WTC11 (cell line): ENCODE measurements around the gene DUT.

Experiments
- ATF1 ChIP-seq: sonication (generic); formaldehyde crosslinking; IDR thresholded peaks from 2 replicates; pipeline ENCODE4 v1.8.1; 2023; ENCODE audit warnings: mild to moderate bottlenecking, moderate library complexity, missing genetic modification reagents
- ELF4 ChIP-seq: sonication (generic); formaldehyde crosslinking; IDR thresholded peaks from 2 replicates; pipeline ENCODE4 v1.8.1; 2022; ENCODE audit warnings: low read depth, mild to moderate bottlenecking, moderate library complexity, missing genetic modification reagents
- JUN ChIP-seq: sonication (generic); formaldehyde crosslinking; IDR thresholded peaks from 2 replicates; pipeline ENCODE4 v1.8.0; 2023; ENCODE audit warnings: mild to moderate bottlenecking, missing genetic modification reagents
- NR2C2 ChIP-seq: sonication (generic); formaldehyde crosslinking; IDR thresholded peaks from 2 replicates; pipeline ENCODE4 v1.8.0; 2022; ENCODE audit warnings: mild to moderate bottlenecking, missing genetic modification reagents
- NR3C1 ChIP-seq: sonication (generic); formaldehyde crosslinking; conservative IDR thresholded peaks from 2 replicates; pipeline ENCODE4 v1.8.1; 2023; ENCODE audit warnings: low read depth, mild to moderate bottlenecking, missing genetic modification reagents
- TEAD1 ChIP-seq: sonication (generic); formaldehyde crosslinking; IDR thresholded peaks from 2 replicates; pipeline ENCODE4 v1.8.0; 2022; ENCODE audit warnings: mild to moderate bottlenecking, missing genetic modification reagents
- ZNF121 ChIP-seq: sonication (generic); formaldehyde crosslinking; IDR thresholded peaks from 2 replicates; pipeline ENCODE4 v1.8.0; 2023; ENCODE audit warnings: missing genetic modification reagents
- TF ChIP-seq, protein P1 (sequence below): fragments of 200-600 bp; IDR thresholded peaks from 2 replicates; pipeline ENCODE4 v1.8.0; 2022; ENCODE audit warnings: antibody characterized with exemption
- TF ChIP-seq, protein P2 (sequence below): sonication (generic); formaldehyde crosslinking; conservative IDR thresholded peaks from 2 replicates; pipeline ENCODE4 v1.8.1; 2022; ENCODE audit warnings: mild to moderate bottlenecking, missing genetic modification reagents
- TF ChIP-seq, protein P3 (sequence below): sonication (generic); formaldehyde crosslinking; IDR thresholded peaks from 2 replicates; pipeline ENCODE4 v1.8.0; 2022; ENCODE audit warnings: missing genetic modification reagents
- TF ChIP-seq, protein P4 (sequence below): sonication (generic); formaldehyde crosslinking; IDR thresholded peaks from 2 replicates; pipeline ENCODE4 v1.8.1; 2022; ENCODE audit warnings: low read depth, mild to moderate bottlenecking, moderate library complexity, missing genetic modification reagents, borderline replicate concordance
- TF ChIP-seq, protein P5 (sequence below): sonication (generic); formaldehyde crosslinking; IDR thresholded peaks from 2 replicates; pipeline ENCODE4 v1.8.0; 2022; ENCODE audit warnings: mild to moderate bottlenecking, missing genetic modification reagents
- TF ChIP-seq, protein P6 (sequence below): sonication (generic); formaldehyde crosslinking; IDR thresholded peaks from 2 replicates; pipeline ENCODE4 v1.8.0; 2022; ENCODE audit warnings: mild to moderate bottlenecking, missing genetic modification reagents

DNA sequence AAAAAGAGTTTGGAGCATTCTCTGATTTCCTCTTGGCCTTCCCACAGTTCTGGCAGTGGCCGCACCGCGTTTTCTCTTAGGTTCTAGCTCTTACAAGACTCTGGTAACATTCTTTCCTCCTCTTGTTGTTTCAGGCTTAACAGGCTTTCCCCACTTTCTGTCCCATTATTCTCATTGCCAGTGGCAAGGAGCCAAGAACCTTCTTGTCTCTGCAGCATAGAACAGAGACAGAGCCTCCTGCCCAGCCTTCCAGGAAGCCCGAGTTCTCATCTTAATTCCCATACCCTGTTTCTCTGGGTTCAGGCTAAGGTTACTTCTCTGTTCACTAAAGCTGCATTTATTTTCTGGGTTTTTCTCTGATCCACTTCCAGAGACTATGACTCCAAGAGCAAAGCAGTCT, 61.1 kb downstream of the DUT start:
- TF ChIP-seq, protein P1, sequence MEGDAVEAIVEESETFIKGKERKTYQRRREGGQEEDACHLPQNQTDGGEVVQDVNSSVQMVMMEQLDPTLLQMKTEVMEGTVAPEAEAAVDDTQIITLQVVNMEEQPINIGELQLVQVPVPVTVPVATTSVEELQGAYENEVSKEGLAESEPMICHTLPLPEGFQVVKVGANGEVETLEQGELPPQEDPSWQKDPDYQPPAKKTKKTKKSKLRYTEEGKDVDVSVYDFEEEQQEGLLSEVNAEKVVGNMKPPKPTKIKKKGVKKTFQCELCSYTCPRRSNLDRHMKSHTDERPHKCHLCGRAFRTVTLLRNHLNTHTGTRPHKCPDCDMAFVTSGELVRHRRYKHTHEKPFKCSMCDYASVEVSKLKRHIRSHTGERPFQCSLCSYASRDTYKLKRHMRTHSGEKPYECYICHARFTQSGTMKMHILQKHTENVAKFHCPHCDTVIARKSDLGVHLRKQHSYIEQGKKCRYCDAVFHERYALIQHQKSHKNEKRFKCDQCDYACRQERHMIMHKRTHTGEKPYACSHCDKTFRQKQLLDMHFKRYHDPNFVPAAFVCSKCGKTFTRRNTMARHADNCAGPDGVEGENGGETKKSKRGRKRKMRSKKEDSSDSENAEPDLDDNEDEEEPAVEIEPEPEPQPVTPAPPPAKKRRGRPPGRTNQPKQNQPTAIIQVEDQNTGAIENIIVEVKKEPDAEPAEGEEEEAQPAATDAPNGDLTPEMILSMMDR = no peak
- TF ChIP-seq JUN (no peak), ATF1 (no peak), ELF4 (CRISPR knock-in tag) (no peak), TEAD1 (CRISPR knock-in tag) (no peak), ZNF121 (CRISPR knock-in tag) (no peak), NR2C2 (CRISPR knock-in tag) (no peak), NR3C1 (CRISPR knock-in tag) (no peak)
- TF ChIP-seq, protein P2, sequence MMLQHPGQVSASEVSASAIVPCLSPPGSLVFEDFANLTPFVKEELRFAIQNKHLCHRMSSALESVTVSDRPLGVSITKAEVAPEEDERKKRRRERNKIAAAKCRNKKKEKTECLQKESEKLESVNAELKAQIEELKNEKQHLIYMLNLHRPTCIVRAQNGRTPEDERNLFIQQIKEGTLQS (CRISPR knock-in tag) = no peak
- TF ChIP-seq, protein P3, sequence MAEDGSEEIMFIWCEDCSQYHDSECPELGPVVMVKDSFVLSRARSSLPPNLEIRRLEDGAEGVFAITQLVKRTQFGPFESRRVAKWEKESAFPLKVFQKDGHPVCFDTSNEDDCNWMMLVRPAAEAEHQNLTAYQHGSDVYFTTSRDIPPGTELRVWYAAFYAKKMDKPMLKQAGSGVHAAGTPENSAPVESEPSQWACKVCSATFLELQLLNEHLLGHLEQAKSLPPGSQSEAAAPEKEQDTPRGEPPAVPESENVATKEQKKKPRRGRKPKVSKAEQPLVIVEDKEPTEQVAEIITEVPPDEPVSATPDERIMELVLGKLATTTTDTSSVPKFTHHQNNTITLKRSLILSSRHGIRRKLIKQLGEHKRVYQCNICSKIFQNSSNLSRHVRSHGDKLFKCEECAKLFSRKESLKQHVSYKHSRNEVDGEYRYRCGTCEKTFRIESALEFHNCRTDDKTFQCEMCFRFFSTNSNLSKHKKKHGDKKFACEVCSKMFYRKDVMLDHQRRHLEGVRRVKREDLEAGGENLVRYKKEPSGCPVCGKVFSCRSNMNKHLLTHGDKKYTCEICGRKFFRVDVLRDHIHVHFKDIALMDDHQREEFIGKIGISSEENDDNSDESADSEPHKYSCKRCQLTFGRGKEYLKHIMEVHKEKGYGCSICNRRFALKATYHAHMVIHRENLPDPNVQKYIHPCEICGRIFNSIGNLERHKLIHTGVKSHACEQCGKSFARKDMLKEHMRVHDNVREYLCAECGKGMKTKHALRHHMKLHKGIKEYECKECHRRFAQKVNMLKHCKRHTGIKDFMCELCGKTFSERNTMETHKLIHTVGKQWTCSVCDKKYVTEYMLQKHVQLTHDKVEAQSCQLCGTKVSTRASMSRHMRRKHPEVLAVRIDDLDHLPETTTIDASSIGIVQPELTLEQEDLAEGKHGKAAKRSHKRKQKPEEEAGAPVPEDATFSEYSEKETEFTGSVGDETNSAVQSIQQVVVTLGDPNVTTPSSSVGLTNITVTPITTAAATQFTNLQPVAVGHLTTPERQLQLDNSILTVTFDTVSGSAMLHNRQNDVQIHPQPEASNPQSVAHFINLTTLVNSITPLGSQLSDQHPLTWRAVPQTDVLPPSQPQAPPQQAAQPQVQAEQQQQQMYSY (CRISPR knock-in tag) = no peak
- TF ChIP-seq, protein P4, sequence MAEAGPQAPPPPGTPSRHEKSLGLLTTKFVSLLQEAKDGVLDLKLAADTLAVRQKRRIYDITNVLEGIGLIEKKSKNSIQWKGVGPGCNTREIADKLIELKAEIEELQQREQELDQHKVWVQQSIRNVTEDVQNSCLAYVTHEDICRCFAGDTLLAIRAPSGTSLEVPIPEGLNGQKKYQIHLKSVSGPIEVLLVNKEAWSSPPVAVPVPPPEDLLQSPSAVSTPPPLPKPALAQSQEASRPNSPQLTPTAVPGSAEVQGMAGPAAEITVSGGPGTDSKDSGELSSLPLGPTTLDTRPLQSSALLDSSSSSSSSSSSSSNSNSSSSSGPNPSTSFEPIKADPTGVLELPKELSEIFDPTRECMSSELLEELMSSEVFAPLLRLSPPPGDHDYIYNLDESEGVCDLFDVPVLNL = no peak
- TF ChIP-seq, protein P5, sequence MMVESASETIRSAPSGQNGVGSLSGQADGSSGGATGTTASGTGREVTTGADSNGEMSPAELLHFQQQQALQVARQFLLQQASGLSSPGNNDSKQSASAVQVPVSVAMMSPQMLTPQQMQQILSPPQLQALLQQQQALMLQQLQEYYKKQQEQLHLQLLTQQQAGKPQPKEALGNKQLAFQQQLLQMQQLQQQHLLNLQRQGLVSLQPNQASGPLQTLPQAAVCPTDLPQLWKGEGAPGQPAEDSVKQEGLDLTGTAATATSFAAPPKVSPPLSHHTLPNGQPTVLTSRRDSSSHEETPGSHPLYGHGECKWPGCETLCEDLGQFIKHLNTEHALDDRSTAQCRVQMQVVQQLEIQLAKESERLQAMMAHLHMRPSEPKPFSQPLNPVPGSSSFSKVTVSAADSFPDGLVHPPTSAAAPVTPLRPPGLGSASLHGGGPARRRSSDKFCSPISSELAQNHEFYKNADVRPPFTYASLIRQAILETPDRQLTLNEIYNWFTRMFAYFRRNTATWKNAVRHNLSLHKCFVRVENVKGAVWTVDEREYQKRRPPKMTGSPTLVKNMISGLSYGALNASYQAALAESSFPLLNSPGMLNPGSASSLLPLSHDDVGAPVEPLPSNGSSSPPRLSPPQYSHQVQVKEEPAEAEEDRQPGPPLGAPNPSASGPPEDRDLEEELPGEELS = no peak
- TF ChIP-seq, protein P6, sequence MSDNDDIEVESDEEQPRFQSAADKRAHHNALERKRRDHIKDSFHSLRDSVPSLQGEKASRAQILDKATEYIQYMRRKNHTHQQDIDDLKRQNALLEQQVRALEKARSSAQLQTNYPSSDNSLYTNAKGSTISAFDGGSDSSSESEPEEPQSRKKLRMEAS (CRISPR knock-in tag) = no peak
